ENCODE measurements around the gene CDHR2. TPM values are rescaled to one million over a fixed set of nuclear protein-coding genes. Genes with fewer than 3 reads are reported as not detected.
"Not testable (repeated sequence)": the region's sequence is repeated elsewhere in the genome, so short reads cannot be mapped to it uniquely, and the experiment has no call there.

CDHR2 gene
- total RNA-seq, 4 donors from 2014 or later, result under 0.01 to 0.35 (median 0.09) TPM; not detected in 1

GRCh38 chr5:176589039-176589769 is 40.1 kb downstream of the CDHR2 start:
- no peak overlapping the region for H3K4me3 ChIP-seq
- DNase-seq, result no peak
- intact Hi-C loops (cut with DNase I; ENCODE audit: low total_unique reads), result no loop called here
- H3K9me3 ChIP-seq, result peaks cover 0 to 5% of the 10 kb centered on the region in 2 donors
- H3K4me1 ChIP-seq, result no peaks in the 10 kb centered on the region
- H3K27ac ChIP-seq, result no peak overlapping the region
- TF ChIP-seq CTCF (IDR thresholded peaks at IDR 0.05), result no peak
- no peak for TF ChIP-seq POLR2A (IDR thresholded peaks at IDR 0.05)
- no peaks in the 10 kb centered on the region for H3K36me3 ChIP-seq
- H3K27me3 ChIP-seq, result no peaks in the 10 kb centered on the region

DNA sequence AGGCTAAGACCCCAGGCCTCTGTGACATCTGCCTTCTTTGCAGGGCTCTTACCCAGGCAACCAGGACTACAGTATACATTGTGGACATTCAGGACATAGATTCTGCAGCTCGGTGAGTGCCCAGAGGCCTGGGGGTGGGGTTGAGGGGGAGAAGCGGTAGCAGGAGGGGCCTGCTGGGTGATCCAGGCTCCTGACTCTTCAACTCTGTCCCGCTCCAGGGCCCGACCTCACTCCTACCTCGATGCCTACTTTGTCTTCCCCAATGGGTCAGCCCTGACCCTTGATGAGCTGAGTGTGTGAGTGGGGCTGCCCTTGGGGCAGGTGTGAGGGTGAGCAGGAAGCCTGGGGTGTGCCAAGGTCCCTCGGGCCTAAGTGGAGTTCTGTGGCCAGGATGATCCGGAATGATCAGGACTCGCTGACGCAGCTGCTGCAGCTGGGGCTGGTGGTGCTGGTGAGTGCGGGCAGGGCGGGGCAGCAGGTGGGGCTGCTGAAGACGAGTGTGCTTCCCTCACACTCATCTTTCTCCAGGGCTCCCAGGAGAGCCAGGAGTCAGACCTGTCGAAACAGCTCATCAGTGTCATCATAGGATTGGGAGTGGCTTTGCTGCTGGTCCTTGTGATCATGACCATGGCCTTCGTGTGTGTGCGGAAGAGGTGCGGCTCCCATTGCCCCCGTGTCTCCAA is 41.0 kb downstream of the CDHR2 start:
- DNase-seq, result no peak
- Histone ChIP-seq H3K36me3 (no peaks in the 10 kb centered on the region), H3K27ac (no peak overlapping the region), H3K4me1 (no peaks in the 10 kb centered on the region), H3K27me3 (no peaks in the 10 kb centered on the region), H3K9me3 (no peaks in the 10 kb centered on the region), H3K4me3 (no peak overlapping the region)
- TF ChIP-seq CTCF (IDR thresholded peaks at IDR 0.05) (no peak), POLR2A (IDR thresholded peaks at IDR 0.05) (no peak)
- intact Hi-C loops (cut with DNase I; ENCODE audit: low total_unique reads), result no loop called here

DNA sequence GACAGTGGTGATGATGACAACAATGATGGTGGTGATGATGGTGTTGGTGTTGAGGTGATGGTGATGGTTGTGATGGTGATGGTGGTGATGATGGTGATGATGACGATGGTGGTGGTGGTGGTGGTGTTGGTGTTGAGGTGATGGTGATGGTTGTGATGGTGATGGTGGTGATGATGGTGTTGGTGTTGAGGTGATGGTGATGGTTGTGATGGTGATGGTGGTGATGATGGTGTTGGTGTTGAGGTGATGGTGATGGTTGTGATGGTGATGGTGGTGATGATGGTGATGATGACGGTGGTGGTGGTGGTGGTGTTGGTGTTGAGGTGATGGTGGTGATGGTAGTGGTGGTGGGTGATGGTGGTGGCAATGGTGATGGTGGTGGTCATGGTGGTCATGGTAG is 42.5 kb downstream of the CDHR2 start:
- intact Hi-C loops (cut with DNase I; ENCODE audit: low total_unique reads); DNase-seq; H3K9me3 ChIP-seq; H3K27me3 ChIP-seq; H3K36me3 ChIP-seq; H3K4me1 ChIP-seq; H3K27ac ChIP-seq; H3K4me3 ChIP-seq: not testable (repeated sequence)

GRCh38 chr5:176592573-176592972 is 43.4 kb downstream of the CDHR2 start:
- no peak overlapping the region for H3K27ac ChIP-seq
- peaks cover 0 to 10% of the 10 kb centered on the region in 2 donors for H3K4me1 ChIP-seq
- intact Hi-C loops (cut with DNase I; ENCODE audit: low total_unique reads), result no loop called here
- no peaks in the 10 kb centered on the region for H3K27me3 ChIP-seq
- no peaks in the 10 kb centered on the region for H3K36me3 ChIP-seq
- no peak overlapping the region for H3K4me3 ChIP-seq
- TF ChIP-seq CTCF (IDR thresholded peaks at IDR 0.05) (no peak), POLR2A (IDR thresholded peaks at IDR 0.05) (no peak)
- no peak for DNase-seq
- no peaks in the 10 kb centered on the region for H3K9me3 ChIP-seq

DNA sequence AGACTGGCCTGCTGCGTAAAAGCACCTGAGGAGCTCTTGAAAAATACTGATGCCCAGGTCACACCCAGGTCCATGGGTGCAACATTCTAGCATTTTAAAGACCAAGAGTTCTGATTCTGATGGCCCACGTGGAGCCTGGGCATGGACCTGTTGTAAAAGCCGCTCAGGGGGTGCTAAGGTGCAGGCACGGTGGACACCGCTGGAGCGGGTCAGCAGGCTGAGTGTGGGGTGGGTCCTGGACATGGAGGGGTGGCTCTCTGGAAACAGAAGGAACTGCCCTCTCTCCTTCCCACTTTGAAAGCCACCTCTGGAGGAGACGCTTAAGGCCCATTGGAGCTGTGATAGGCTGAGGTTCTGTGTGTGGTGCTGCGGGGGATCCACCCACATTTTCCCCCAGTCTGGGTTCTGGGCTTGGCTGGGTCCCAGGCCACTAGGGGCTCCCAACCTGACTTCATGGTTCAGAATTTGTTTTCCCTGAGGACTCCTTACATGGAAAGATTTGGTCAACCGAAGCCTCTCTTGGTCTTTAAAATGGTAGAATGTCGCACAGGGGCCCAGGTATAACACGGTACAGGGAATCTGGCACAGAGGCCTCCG is 44.2 kb downstream of the CDHR2 start:
- Histone ChIP-seq H3K36me3 (no peaks in the 10 kb centered on the region), H3K4me1 (peaks cover 0 to 10% of the 10 kb centered on the region in 2 donors), H3K27me3 (no peaks in the 10 kb centered on the region), H3K9me3 (no peaks in the 10 kb centered on the region), H3K27ac (no peak overlapping the region), H3K4me3 (no peak overlapping the region)
- DNase-seq, result no peak
- TF ChIP-seq CTCF (IDR thresholded peaks at IDR 0.05), result no peak
- no peak for TF ChIP-seq POLR2A (IDR thresholded peaks at IDR 0.05)
- intact Hi-C loops (cut with DNase I; ENCODE audit: low total_unique reads), result no loop called here

Measured in uterus (tissue), 4 donors.